Measurements from ENCODE around the gene VEZT.
A peak's percentile ranks its signal among the peaks of the same experiment; 100 is the strongest.

VEZT gene

DNA sequence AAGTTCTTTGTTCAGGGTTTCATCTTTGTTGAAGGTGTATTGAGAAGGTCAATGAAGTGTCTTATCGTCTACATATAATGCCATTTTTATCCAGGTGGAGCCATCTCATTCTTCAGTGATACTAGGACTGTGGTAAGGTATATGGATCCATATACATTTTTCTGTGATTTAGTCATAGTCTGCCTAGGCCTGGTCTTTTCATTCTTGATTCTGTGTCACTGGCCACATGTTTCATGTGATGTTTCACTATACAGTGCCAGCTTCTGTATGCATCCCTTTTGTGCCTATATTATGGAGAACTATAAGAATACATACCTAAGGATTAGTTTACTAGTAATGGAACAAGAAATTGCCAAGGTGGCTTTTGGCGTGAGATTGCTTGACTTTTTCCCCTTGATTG lies 40.5 kb downstream of the VEZT start:
- in situ Hi-C loops (cut with HindIII; ENCODE audit: low pct_unique_long_range_greater_than_20kb, low sequenced_read_pairs) = no loop called here
- no peak for DNase-seq (ENCODE audit: low read depth in 1 of 2, low spot score in 1 of 2)
- TF ChIP-seq JUND (IDR thresholded peaks at IDR 0.05; ENCODE audit: low read depth) = no peak

- in situ Hi-C loops (cut with HindIII; ENCODE audit: low pct_unique_long_range_greater_than_20kb, low sequenced_read_pairs) = no loop called here
- no peak for TF ChIP-seq JUND (IDR thresholded peaks at IDR 0.05; ENCODE audit: low read depth)
Observed at GRCh38 chr12:95258803-95259202, 41.2 kb downstream of the VEZT start.

DNA sequence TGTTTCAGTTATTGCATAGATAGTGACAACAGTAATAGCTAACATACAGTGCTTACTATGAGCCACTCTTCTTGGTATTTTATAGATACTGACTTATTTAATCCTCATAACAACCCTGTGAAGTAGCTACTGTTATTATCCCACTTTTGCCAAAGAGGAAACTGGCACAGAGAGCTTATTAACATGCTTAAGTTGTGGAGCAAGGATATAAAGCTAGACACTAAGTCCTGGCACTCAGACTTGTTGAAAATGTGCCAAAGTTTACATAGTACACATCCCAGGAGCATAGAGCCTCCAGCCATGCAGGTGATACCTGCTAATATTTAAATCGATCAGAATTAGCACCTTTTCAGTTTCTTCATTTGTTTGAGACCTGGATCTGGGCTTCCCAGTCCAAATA lies 41.8 kb downstream of the VEZT start:
- DNase-seq (ENCODE audit: low read depth in 1 of 2, low spot score in 1 of 2) = peak; percentile 55 to 86
- TF ChIP-seq JUND (IDR thresholded peaks at IDR 0.05; ENCODE audit: low read depth) = peak; percentile 62; the same call in 1 of the 2 replicates
- in situ Hi-C loops (cut with HindIII; ENCODE audit: low pct_unique_long_range_greater_than_20kb, low sequenced_read_pairs) = no loop called here

More at GRCh38 chr12:95258803-95259202, 41.2 kb downstream of the VEZT start:
- peak in 1 of 2 experiments; percentile 12 for DNase-seq (ENCODE audit: low read depth in 1 of 2, low spot score in 1 of 2)

- in situ Hi-C loops (cut with HindIII; ENCODE audit: low pct_unique_long_range_greater_than_20kb, low sequenced_read_pairs) = no loop called here
- no peak for DNase-seq (ENCODE audit: low read depth in 1 of 2, low spot score in 1 of 2)
- no peak for TF ChIP-seq JUND (IDR thresholded peaks at IDR 0.05; ENCODE audit: low read depth)
Observed at GRCh38 chr12:95261109-95261508, 43.5 kb downstream of the VEZT start.

DNA sequence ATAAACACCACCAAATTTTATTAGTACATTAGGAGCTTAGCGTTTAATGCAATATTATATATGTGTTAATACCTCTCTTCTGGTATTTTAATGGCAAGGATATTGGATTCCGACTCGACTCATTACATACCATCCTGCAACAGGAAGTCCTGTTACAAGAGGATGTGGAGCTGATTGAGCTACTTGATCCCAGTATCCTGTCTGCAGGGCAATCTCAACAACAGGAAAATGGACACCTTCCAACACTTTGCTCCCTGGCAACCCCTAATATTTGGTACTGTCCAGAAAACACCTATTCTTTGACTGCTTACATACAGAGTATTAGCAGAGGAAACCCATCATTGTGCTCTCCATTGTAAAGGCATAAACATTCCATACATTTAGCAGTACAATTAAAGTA lies 45.2 kb downstream of the VEZT start:
- in situ Hi-C loops (cut with HindIII; ENCODE audit: low pct_unique_long_range_greater_than_20kb, low sequenced_read_pairs) = no loop called here
- TF ChIP-seq JUND (IDR thresholded peaks at IDR 0.05; ENCODE audit: low read depth) = no peak
- DNase-seq (ENCODE audit: low read depth in 1 of 2, low spot score in 1 of 2) = peak in 1 of 2 experiments; percentile 6

GRCh38 chr12:95265765-95266164 lies 48.2 kb downstream of the VEZT start:
- no peak for DNase-seq (ENCODE audit: low read depth in 1 of 2, low spot score in 1 of 2)
- TF ChIP-seq JUND (IDR thresholded peaks at IDR 0.05; ENCODE audit: low read depth) = no peak
- in situ Hi-C loops (cut with HindIII; ENCODE audit: low pct_unique_long_range_greater_than_20kb, low sequenced_read_pairs) = no loop called here

DNA sequence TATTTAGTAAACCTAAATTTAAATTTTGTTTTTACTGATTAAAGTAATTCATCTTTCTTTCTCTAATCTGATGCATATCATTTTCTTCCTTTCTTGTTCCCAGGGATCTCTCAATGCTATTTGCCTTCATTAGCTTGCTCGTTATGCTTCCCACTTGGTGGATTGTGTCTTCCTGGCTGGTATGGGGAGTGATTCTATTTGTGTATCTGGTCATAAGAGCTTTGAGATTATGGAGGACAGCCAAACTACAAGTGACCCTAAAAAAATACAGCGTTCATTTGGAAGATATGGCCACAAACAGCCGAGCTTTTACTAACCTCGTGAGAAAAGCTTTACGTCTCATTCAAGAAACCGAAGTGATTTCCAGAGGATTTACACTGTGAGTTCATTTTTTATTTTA lies 48.6 kb downstream of the VEZT start:
- no peak for DNase-seq (ENCODE audit: low read depth in 1 of 2, low spot score in 1 of 2)
- in situ Hi-C loops (cut with HindIII; ENCODE audit: low pct_unique_long_range_greater_than_20kb, low sequenced_read_pairs) = no loop called here
- no peak for TF ChIP-seq JUND (IDR thresholded peaks at IDR 0.05; ENCODE audit: low read depth)

DNA sequence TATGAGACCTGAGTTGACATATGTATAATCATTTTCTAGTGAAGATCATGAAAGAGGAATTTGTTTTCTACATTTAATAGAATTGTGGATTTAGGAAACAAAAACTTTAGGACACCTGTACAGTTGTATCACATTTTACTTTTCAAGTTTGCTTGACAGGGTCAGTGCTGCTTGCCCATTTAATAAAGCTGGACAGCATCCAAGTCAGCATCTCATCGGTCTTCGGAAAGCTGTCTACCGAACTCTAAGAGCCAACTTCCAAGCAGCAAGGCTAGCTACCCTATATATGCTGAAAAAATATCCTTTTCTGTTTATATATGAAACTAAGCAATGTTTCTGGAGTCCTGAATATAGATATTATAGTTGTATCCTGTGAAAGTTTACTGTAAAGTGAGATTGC lies 52.3 kb downstream of the VEZT start:
- no peak for TF ChIP-seq JUND (IDR thresholded peaks at IDR 0.05; ENCODE audit: low read depth)

GRCh38 chr12:95271465-95271864 lies 53.9 kb downstream of the VEZT start:
- TF ChIP-seq JUND (IDR thresholded peaks at IDR 0.05; ENCODE audit: low read depth) = no peak
- in situ Hi-C loops (cut with HindIII; ENCODE audit: low pct_unique_long_range_greater_than_20kb, low sequenced_read_pairs) = no loop called here
- DNase-seq (ENCODE audit: low read depth in 1 of 2, low spot score in 1 of 2) = no peak

More for the DNA sequence above, 52.3 kb downstream of the VEZT start:
- in situ Hi-C loops (cut with HindIII; ENCODE audit: low pct_unique_long_range_greater_than_20kb, low sequenced_read_pairs) = no loop called here
- DNase-seq (ENCODE audit: low read depth in 1 of 2, low spot score in 1 of 2) = no peak

GRCh38 chr12:95277139-95277538 lies 59.5 kb downstream of the VEZT start:
- in situ Hi-C loops (cut with HindIII; ENCODE audit: low pct_unique_long_range_greater_than_20kb, low sequenced_read_pairs) = no loop called here
- no peak for TF ChIP-seq JUND (IDR thresholded peaks at IDR 0.05; ENCODE audit: low read depth)
- no peak for DNase-seq (ENCODE audit: low read depth in 1 of 2, low spot score in 1 of 2)

DNA sequence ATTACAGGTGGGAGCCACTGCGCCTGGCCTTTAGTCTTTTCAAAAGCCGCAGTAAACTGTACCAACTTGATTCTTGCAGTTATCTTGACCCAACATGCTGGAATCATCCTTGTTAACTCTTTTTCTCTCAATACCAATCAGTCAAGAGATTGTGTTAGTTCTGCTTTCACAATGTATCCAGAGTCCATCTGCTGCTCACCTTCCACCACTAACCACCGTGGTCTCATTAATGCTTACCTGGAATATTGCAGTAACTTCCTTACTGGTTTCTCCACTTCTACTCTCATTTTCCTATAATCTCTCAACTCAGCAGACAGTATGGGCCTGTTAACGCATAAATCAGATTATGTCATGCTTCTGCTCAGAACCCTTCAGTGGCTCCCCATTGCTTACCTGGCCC lies 62.2 kb downstream of the VEZT start:
- in situ Hi-C loops (cut with HindIII; ENCODE audit: low pct_unique_long_range_greater_than_20kb, low sequenced_read_pairs) = no loop called here
- TF ChIP-seq JUND (IDR thresholded peaks at IDR 0.05; ENCODE audit: low read depth) = no peak

GRCh38 chr12:95282266-95282665 lies 64.7 kb downstream of the VEZT start:
- in situ Hi-C loops (cut with HindIII; ENCODE audit: low pct_unique_long_range_greater_than_20kb, low sequenced_read_pairs) = no loop called here
- TF ChIP-seq JUND (IDR thresholded peaks at IDR 0.05; ENCODE audit: low read depth) = no peak
- no peak for DNase-seq (ENCODE audit: low read depth in 1 of 2, low spot score in 1 of 2)

More for the DNA sequence above, 62.2 kb downstream of the VEZT start:
- no peak for DNase-seq (ENCODE audit: low read depth in 1 of 2, low spot score in 1 of 2)

- DNase-seq (ENCODE audit: low read depth in 1 of 2, low spot score in 1 of 2) = no peak
- TF ChIP-seq JUND (IDR thresholded peaks at IDR 0.05; ENCODE audit: low read depth) = no peak
- in situ Hi-C loops (cut with HindIII; ENCODE audit: low pct_unique_long_range_greater_than_20kb, low sequenced_read_pairs) = no loop called here
Observed at GRCh38 chr12:95283371-95283770, 65.8 kb downstream of the VEZT start.

DNA sequence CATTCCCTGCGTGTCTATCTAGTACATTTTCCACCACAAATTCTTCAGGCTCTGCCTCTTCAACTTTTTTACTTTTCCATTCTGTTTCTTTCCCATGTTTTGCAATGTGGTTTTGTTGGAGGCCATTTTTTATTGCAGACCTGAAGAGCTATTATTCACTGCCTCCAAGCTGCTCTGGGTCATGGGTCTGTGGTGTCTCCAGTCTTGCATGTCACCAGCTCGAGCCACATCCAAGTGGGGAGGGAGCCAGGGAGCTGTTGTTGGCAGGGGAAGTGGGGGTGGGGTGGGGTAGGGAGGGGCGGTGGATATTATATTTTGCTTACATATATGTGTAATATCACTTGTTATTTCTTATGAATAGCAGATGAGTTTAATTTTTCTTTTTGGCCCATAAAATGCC lies 69.1 kb downstream of the VEZT start:
- no peak for TF ChIP-seq JUND (IDR thresholded peaks at IDR 0.05; ENCODE audit: low read depth)
- in situ Hi-C loops (cut with HindIII; ENCODE audit: low pct_unique_long_range_greater_than_20kb, low sequenced_read_pairs) = no loop called here
- no peak for DNase-seq (ENCODE audit: low read depth in 1 of 2, low spot score in 1 of 2)
